Peyer's patch (tissue), 4 donors: ENCODE results near the gene FRMD1.

Source experiments
- POLR2A ChIP-seq, 2 donors: fragments of 450-650 bp; IDR thresholded peaks; one replicate each; pipeline ENCODE4 v1.5.1; 2017; ENCODE audit warnings: antibody characterized with exemption in 2 of 2, mild to moderate bottlenecking in 2 of 2, moderate library complexity in 2 of 2
- TF ChIP-seq, protein P1 (sequence below), 6 experiments: fragments of 450-650 bp in 4 of 6; fragments of 200-600 bp in 2 of 6; sonication (generic) in 1 of 6; IDR thresholded peaks; one replicate each; pipeline ENCODE4 v1.5.1; 2017 to 2019; ENCODE audit warnings: antibody characterized with exemption in 6 of 6, mild to moderate bottlenecking in 3 of 6, moderate library complexity in 1 of 6

DNA sequence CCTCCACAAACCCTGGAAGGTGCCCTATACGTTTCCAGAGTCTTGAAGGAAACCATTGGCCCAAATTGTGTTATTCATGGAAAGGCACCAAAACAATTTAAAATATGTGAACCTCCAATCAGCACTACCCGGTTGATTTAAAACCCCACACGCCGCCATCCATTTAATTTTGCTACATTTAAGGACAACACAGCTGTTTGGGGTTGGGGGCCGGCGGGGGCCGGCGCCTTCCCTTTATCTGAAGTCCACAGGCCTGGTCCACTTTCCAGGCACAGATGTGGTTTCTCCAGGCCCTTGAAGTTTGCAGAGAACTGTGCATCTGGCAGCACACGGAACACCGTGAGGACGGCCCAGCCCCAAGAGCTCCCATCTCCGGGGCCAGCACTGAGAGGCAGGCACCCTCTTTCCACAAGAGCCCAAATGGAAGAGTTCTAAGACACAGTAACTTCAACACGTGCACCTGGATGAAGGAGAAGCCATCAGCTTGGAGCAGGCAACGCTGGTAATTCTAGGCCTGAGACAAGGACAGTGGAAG is 16.8 kb upstream of the FRMD1 start:
- TF ChIP-seq POLR2A (IDR thresholded peaks at IDR 0.05), result no peak
- TF ChIP-seq, protein P1, sequence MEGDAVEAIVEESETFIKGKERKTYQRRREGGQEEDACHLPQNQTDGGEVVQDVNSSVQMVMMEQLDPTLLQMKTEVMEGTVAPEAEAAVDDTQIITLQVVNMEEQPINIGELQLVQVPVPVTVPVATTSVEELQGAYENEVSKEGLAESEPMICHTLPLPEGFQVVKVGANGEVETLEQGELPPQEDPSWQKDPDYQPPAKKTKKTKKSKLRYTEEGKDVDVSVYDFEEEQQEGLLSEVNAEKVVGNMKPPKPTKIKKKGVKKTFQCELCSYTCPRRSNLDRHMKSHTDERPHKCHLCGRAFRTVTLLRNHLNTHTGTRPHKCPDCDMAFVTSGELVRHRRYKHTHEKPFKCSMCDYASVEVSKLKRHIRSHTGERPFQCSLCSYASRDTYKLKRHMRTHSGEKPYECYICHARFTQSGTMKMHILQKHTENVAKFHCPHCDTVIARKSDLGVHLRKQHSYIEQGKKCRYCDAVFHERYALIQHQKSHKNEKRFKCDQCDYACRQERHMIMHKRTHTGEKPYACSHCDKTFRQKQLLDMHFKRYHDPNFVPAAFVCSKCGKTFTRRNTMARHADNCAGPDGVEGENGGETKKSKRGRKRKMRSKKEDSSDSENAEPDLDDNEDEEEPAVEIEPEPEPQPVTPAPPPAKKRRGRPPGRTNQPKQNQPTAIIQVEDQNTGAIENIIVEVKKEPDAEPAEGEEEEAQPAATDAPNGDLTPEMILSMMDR (IDR thresholded peaks at IDR 0.05), result no peak
